IPS-NIHi7 (cell line): ENCODE results near the gene ARAF.
"Not testable (repeated sequence)": the region's sequence is repeated elsewhere in the genome, so short reads cannot be mapped to it uniquely, and the experiment has no call there.

Experiments used
- DNase-seq: peaks from one replicate; pipeline ENCODE4 v3.0.0; 2012; ENCODE audit warnings: mixed read lengths; ENCODE audit errors: extremely low spot score

The ARAF gene

DNA sequence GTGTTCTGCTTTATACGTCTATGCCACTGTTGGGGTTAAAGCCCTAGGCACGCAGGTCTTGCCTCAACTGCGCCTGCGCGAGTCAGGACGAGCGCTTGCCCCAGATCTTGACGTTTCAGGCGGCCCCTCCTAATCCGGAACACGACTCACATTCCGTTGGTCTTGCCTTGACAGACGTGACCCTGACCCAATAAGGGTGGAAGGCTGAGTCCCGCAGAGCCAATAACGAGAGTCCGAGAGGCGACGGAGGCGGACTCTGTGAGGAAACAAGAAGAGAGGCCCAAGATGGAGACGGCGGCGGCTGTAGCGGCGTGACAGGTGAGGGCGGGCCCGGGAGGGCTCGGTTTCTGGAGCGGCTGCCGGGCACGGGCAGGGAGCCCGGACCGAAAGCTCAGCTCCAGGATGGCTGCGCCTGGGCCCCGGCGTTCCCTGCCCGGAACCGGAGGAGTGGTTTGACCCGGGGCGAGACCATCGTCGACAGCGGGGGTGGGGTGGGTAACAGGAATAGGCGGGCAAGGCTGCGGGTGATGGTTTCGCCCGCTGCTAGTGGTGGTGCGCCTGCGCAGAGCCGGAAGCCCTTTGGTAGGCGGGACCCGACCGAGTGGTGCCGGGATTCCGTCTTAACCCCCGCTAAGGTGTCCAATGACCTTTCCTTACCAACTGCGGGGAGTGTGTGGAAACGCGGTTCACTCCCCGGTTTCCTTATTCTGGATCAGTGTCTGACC lies at the start of gene ARAF:
Gene ARAF, plus strand, starts transcription at position 272 of the 725 bp plus-strand sequence. CDS start 1,763 bp downstream, outside the sequence.
- DNase-seq: peak; percentile 81

DNA sequence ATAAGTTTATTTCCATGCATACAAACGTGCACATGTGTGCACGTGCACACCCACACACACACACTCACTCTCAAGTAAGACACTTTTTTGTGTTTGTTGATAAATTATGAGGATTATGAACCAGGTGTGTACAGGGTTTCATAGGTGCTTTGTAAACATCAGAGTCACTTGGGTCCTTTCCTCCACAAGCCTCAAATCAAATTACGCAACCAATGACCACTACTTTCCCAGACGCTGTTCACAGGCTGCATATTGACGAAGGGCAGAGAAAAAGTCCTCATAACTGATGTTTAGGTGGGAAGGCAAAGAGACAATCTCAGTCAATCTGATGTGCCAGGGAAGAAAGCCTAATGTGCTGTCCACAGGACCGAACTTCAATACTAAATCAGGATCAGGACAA lies 48.6 kb upstream of the ARAF start:
- not testable (repeated sequence) for DNase-seq

- DNase-seq: not testable (repeated sequence)
Measured at GRCh38 chrX:47513034-47513965, 47.7 kb upstream of the ARAF start.

DNA sequence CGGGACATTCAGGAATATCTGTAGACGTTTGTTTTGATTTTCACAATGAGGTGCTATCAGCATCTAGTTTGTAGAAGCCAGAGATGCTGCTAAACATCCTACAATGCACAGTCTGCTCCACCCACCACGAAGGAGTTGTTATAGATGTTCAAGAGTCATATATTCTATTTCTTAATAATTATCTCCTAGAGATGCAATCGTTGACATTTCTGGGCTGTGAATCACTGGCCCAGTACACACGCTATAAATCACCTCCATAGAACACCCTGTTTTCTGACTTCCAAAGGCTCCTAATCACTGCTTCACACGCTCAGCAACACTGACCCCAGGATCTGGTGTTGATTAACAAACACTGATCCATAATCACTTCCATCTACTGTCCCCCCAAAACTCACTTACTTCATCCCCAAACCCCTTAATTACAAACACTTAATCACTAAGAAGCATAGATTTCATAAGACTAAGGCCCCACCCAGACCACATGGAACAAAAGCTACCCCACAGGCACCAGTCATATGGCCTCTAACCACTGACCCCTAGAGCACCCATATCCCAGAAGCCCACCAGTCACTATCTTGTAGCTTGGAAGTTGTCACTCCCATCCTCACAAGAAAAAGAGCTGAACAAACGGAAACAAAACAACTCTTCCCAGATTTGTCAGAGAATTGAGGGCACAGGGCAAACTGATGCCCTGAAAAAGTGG lies 46.3 kb upstream of the ARAF start:
- no peak for DNase-seq

DNA sequence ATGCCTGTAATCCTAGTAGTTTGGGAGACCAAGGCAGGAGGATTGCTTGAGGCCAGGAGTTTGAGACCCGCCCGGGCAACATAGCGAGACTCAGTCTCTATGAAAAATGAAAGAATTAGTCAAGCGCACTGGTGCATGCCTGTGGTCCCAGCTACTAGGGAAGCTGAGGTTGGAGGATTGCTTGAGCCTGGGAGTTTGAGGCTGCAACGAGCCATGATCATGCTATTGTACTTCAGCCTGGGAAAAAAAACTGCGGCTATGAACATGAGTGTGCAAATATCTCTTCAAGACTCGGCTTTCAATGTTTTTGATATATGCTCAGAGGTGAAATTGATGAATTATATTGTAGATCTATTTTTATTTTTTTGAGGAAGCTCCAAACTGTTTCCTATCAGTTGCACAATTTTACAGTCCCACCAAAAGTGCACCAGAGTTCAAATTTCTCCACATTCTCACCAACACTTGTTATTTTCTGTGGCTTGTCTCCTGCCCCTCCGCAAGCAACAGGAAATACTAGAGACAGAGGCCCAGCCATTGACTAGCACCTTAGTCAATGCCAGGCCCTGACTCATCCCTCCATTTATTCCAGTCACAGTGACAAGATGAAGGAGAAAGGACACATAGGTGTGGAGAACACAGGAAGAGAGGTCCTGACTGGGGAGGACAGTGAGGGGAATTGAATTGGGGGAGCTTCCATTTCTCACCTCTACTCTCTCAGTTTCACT lies 44.9 kb upstream of the ARAF start:
- DNase-seq: no peak

DNA sequence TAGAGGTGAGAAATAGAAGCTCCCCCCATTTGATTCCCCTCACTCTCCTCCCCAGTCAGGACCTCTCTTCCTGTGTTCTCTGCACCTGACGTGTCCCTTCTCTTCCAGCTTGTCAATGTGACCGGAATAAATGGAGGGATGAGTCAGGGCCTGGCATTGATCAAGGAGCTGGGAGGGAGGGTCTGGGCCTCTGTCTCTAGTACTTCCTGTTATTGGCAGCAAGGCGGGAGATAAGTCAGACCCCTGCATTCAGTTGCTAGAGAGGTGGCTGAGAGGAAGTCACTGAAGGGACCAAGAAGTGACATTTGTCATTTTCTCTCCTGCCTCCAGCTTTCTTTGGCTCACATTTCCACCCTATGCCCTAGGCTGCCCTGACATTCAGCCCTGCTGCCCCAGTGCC lies 42.9 kb upstream of the ARAF start:
- no peak for DNase-seq

DNA sequence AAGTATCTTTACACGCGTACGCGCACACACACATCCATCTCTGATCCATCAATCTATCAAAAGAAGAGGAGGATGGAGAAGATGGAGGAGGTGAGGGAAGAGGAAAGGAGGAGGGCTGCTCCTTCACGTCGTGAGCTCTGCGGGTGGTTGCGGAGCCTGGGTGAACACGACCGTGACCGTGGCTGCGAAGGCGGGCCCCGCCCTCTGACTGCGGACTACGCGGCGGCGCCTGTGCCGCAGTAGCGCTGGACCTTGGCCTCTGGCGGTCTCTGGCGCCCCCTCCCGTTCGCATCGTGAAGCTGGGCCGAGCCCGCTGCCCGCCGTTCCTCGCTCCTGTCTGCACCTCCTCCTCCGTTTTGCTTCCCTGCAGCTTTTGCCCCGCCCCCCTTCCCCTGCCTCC lies 37.7 kb upstream of the ARAF start:
- peak; percentile 79 for DNase-seq

DNA sequence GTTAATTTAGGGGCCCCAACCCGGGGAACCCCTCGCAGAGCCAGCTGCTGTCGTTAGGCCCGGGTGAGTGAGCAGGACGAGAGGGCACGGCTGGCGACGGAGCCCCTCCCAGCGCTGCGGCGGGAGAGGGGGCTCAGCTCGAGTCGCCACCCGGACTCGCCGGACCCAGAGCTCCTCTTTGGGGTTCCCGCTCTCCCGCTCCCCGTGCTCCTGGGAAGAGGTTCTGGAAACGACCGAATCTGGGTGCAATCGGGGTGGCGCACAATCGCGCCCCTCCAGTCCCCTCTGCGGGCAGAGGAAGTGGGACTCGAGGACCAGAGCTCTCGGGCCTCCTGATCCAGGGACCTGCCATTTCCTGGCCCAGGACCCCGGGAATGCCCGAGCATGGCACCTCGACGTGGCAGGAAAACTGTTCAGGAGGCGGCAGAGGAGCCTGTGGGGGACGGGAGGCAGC lies 37.3 kb upstream of the ARAF start:
- no peak for DNase-seq

DNA sequence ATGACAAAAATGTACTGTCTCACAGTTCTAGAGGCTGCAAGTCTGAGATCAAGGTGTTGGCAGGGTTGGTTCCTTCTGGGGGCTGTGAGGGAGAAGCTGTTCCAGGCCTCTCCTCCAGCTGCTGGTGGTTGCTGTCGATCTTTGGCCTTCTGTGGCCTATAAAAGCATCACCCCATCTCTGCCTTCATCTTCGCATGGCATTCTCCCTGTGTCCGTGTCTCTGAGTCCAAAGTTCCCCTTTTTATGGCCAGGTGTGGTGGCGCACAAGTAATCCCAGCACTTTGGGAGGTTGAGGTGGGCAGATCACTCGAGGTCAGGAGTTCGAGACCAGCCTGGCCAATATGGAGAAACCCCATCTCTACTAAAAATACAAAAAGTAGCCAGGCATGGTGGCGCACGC lies 31.5 kb upstream of the ARAF start:
- DNase-seq: no peak

- no peak for DNase-seq
Measured at GRCh38 chrX:47530049-47530448, 31.0 kb upstream of the ARAF start.

- DNase-seq: no peak
Measured at GRCh38 chrX:47539860-47540259, 21.1 kb upstream of the ARAF start.

DNA sequence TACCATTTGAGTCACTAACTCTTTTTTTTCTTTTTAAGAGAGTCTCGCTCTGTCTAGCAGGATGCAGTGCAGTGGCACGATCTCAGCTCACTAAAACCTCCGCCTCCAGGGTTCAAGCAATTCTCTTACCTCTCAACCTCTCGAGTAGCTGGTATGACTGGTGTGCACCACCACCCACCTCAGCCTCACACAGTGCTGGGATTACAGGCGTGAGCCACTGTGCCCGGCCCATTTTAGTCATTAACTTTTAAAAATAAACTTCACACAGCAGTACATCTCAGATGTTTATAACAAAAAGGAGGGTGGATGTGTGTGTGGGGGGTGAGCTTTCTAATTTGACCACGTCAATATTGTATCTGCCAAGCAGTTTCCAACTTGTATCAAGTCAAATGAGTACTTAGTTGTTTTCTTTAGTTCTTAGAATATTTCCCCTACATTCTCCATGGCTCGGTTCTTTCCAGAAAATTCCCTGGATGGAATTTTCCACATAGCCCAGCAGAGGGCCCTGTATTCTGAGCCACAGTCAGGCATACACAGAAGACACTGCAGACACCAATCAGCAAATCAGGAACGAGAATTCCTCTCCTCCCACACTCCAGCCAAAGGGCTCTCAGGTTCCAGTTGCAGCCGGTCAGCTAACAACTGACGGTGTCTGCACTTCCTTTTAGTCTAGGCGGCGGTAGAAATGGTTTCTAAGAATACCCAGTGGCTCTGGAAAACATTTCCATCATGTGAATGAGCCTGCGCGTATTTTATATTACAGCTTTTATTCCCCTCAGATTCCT lies 20.1 kb upstream of the ARAF start:
- DNase-seq: peak; percentile 91

- DNase-seq: no peak
Measured at GRCh38 chrX:47543496-47543895, 17.5 kb upstream of the ARAF start.

GRCh38 chrX:47556045-47556623 lies 4.9 kb upstream of the ARAF start:
- peak; percentile 78 for DNase-seq

- DNase-seq: no peak
Measured at GRCh38 chrX:47558436-47558835, 2.6 kb upstream of the ARAF start.

DNA sequence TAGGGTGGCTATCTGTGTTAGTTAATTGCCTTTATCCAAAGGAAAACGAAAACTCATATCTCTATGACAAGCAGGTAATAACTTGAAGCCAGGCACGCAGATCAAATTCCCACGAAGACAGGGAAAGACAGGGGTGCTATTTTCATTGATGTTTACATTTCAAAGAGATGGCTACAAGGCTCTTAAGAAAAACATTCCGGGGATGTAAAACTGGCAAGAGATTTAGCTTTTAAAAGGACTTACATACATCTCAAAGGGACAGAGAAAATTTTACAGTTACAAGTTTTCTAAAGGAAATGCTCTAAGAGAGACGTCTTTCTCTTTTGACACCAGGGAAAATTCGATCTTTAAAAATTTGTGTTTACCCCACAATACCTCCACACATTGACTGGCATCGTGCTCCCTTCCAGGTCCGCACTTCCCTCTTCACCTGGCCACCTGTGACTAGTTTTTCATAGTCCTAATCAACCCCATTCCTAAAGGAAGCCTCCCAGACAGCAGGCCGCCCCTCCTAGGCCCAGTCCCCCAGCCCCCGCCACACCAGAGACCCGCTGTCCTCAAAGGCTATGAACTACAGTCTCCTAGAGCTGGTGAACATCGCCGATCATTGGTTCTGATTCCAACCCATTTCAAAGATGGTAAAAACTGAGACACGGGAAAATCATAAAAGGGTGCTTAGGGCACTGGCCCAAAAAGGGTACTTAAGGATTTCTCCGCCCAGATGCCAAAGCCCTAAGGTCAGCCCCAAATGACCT lies 649 bp upstream of the ARAF start:
- DNase-seq: no peak

DNA sequence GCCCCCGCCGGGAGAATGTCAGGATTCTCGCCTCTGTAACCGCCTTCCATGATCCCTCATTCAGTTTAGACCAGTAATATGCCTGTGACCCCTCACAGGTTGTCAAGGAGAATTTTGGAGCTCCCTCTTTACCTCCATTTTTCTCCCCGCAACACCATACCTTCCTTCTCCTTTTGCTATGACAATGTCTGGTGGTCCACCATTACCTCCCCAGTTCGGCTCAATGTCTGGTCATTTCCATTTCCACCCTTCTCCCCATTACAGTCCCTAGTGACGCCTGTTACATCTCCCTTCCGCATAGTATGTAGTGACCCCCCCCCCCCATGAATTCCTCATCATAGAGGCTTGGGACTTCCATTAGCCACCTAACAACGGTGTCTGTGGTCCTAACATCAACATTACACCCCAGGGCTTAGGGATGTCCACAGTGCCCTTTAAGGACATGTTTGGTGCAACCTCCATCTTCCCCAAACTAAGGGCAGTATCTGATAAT lies 700 bp downstream of the ARAF start:
- no peak for DNase-seq

- DNase-seq: no peak
Measured at GRCh38 chrX:47562615-47563243, 1.7 kb downstream of the ARAF start.

DNA sequence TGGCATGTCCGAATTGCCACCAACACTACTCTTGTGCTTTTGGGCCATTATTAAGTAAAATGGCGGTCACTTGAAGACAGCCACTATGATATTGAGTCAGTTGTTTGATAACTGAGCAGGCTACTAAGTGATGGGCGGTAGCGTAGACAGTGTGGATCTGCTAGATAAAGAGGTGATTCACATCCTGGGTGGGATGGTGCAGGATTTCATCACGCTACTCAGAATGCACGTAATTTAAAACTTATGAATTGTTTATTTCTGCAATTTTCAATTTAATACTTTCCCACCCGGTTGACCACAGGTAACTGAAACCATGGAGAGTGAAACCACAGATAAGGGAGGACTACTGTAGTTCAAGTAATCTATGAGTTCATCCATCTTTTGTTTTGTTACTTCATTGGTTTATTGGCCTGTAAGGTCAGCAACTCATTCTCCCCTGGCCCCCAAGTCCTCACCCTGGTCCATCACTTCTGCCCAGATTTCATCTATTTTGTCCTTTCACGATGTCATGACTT lies 2.9 kb downstream of the ARAF start:
- no peak for DNase-seq
